ENCODE data around the gene LMAN2.
A peak's percentile ranks its signal among the peaks of the same experiment; 100 is the strongest.
"Not testable (repeated sequence)": the region's sequence is repeated elsewhere in the genome, so short reads cannot be mapped to it uniquely, and the experiment has no call there.

The LMAN2 gene

GRCh38 chr5:177382423-177383029 lies 31.1 kb upstream of the LMAN2 start:
- CTCF ChIA-PET = interaction anchor here (0.8 to 35.5 kb wide), 7 partner anchors 2 to 73 kb away, joined by 3 to 734 read pairs (median 6); partner anchors contain the start of genes LMAN2, RGS14 and SLC34A1
- TF ChIP-seq CTCF (IDR thresholded peaks at IDR 0.05; ENCODE audit: control extremely low read depth, extremely low read depth, low read depth, missing control alignments) = peak; percentile 25
- DNase-seq (ENCODE audit: extremely low spot score) = no peak
- POLR2A ChIA-PET = no interaction called here

DNA sequence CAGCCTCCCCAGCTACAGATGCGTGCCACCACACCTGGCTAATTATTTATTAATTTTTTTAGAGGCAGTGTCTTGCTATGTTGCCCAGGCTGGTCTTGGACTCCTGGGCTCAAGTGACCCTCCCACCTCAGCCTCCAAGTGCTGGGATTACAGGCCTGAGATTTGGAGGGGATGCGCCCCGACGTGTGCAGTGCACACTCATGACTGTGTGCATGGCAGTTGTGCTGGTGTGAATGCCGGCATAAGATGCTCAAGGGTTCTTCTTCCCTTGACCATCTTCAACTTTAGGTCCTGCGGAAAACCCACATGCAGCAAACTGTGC lies 29.3 kb upstream of the LMAN2 start:
- no peak for TF ChIP-seq CTCF (IDR thresholded peaks at IDR 0.05; ENCODE audit: control extremely low read depth, extremely low read depth, low read depth, missing control alignments)
- DNase-seq (ENCODE audit: extremely low spot score) = no peak
- POLR2A ChIA-PET = no interaction called here
- CTCF ChIA-PET = interaction anchor here (1.0 to 35.5 kb wide), 4 partner anchors 0 to 76 kb away, joined by 3 to 734 read pairs (median 370); partner anchors contain the start of genes LMAN2, RGS14 and SLC34A1

- no peak for TF ChIP-seq CTCF (IDR thresholded peaks at IDR 0.05; ENCODE audit: control extremely low read depth, extremely low read depth, low read depth, missing control alignments)
- DNase-seq (ENCODE audit: extremely low spot score) = peak; percentile 64
- POLR2A ChIA-PET = interaction anchor here (0.6 to 1.4 kb wide), 4 partner anchors 11 to 271 kb away, joined by 3 to 6 read pairs (median 4); no protein-coding TSS in a partner anchor
- CTCF ChIA-PET = interaction anchor here (0.9 to 35.5 kb wide), 11 partner anchors 2 to 269 kb away, joined by 3 to 734 read pairs (median 6); partner anchors contain the start of genes LMAN2, RGS14 and SLC34A1
Observed at GRCh38 chr5:177378884-177379883, 27.7 kb upstream of the LMAN2 start.

GRCh38 chr5:177377851-177378776 lies 26.6 kb upstream of the LMAN2 start:
- no peak for DNase-seq (ENCODE audit: extremely low spot score)
- ChIA-PET CTCF (interaction anchor here (0.8 to 35.5 kb wide), 13 partner anchors 3 to 268 kb away, joined by 3 to 734 read pairs (median 5); partner anchors contain the start of genes LMAN2, RGS14 and SLC34A1), POLR2A (interaction anchor here (0.6 to 1.4 kb wide), 3 partner anchors 14 to 269 kb away, joined by 3 to 4 read pairs (median 3); no protein-coding TSS in a partner anchor)
- TF ChIP-seq CTCF (IDR thresholded peaks at IDR 0.05; ENCODE audit: control extremely low read depth, extremely low read depth, low read depth, missing control alignments) = no peak

- CTCF ChIA-PET = interaction anchor here (0.7 to 35.5 kb wide), 5 partner anchors 5 to 79 kb away, joined by 3 to 734 read pairs (median 14); partner anchors contain the start of genes LMAN2, RGS14 and SLC34A1
Observed at GRCh38 chr5:177376107-177376506, 24.6 kb upstream of the LMAN2 start.

DNA sequence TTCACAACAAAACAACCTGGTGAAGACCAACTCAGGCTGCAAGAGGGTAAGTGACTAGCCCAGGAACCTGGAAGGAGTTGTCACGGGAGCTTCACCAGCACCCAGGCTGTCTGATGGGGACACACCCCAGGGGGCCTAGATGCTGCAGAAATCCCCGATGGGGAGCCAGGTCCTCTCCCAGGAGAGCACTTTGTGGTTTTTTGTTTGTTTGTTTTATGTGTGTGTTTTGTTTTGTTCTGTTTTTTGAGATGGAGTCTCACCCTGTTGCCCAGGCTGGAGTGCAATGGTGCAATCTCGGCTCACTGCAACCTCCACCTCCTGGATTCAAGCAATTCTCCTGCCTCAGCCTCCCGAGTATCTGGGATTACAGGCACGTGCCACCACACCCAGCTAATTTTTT lies 24.0 kb upstream of the LMAN2 start:
- DNase-seq (ENCODE audit: extremely low spot score); POLR2A ChIA-PET: not testable (repeated sequence)
- CTCF ChIA-PET = interaction anchor here (1.5 to 35.5 kb wide), 3 partner anchors 5 to 80 kb away, joined by 3 to 734 read pairs (median 734); partner anchors contain the start of genes LMAN2, RGS14 and SLC34A1

More at GRCh38 chr5:177376107-177376506, 24.6 kb upstream of the LMAN2 start:
- no peak for TF ChIP-seq CTCF (IDR thresholded peaks at IDR 0.05; ENCODE audit: control extremely low read depth, extremely low read depth, low read depth, missing control alignments)
- DNase-seq (ENCODE audit: extremely low spot score) = no peak
- POLR2A ChIA-PET = no interaction called here

Measured in GM10248 (cell line).